Activated T-cell treated with anti-CD3 and anti-CD28 coated beads, Interleukin-2, amount 50 U/mL, for 72 hours (primary cell): Measurements from ENCODE around the gene AGBL4. TPM values are rescaled to one million over a fixed set of nuclear protein-coding genes. Genes with fewer than 3 reads are reported as not detected.

Experiments used
- ATAC-seq, 2 donors: fragments of 150-1000 bp; cut with Tn5 transposase; replicated peaks in 1 of 2; 2 replicates each; pipeline ENCODE4 v1.10.0; 2021; ENCODE audit warnings: moderate library complexity in 2 of 2, mild to moderate bottlenecking in 1 of 2
- DNase-seq, 2 donors: peaks; one replicate each; pipeline ENCODE4 v3.0.0; 2021 to 2022; ENCODE audit warnings: mixed read lengths in 1 of 2
- H3K27ac Mint-ChIP-seq: one replicate; pipeline ENCODE4 v1.8.0; 2022; ENCODE audit warnings: mild to moderate bottlenecking, moderate library complexity, mixed read lengths
- H3K27me3 Mint-ChIP-seq: one replicate; pipeline ENCODE4 v1.8.0; 2022; ENCODE audit warnings: low read depth, mixed read lengths
- H3K36me3 Mint-ChIP-seq, 2 donors: one replicate each; pipeline ENCODE4 v1.8.0; 2022; ENCODE audit warnings: mixed read lengths in 2 of 2, mild to moderate bottlenecking in 1 of 2; ENCODE audit not compliant: insufficient read depth in 2 of 2
- H3K4me1 Mint-ChIP-seq: one replicate; pipeline ENCODE4 v1.8.0; 2022; ENCODE audit warnings: low read depth, mixed read lengths
- H3K4me3 Mint-ChIP-seq, 2 donors: one replicate each; pipeline ENCODE4 v1.8.0; 2022; ENCODE audit warnings: mild to moderate bottlenecking in 2 of 2, mixed read lengths in 2 of 2, moderate library complexity in 2 of 2
- H3K9me3 Mint-ChIP-seq, 2 donors: one replicate each; pipeline ENCODE4 v1.8.0; 2022; ENCODE audit warnings: mixed read lengths in 2 of 2
- total RNA-seq, 2 donors: library from RNA; stranded (reverse); gene quantifications; one replicate each; pipeline ENCODE4 v1.2.3, GENCODE V29; 2022

AGBL4 gene
- total RNA-seq, 2 donors from 2014 or later: not detected

- peaks cover 7% of the 10 kb centered on the region for H3K27me3 Mint-ChIP-seq
- H3K27ac Mint-ChIP-seq: no peak overlapping the region
- ATAC-seq: no peak
- no peaks in the 10 kb centered on the region for H3K4me1 Mint-ChIP-seq
- H3K9me3 Mint-ChIP-seq: no peaks in the 10 kb centered on the region
- no peak for DNase-seq
- no peak overlapping the region for H3K4me3 Mint-ChIP-seq
- H3K36me3 Mint-ChIP-seq: no peaks in the 10 kb centered on the region
These were observed 1078.9 kb downstream of the AGBL4 start for GRCh38 chr1:48944811-48945210.

GRCh38 chr1:48943826-48944225 lies 1079.9 kb downstream of the AGBL4 start:
- H3K36me3 Mint-ChIP-seq: no peaks in the 10 kb centered on the region
- DNase-seq (no peak), ATAC-seq (no peak)
- H3K9me3 Mint-ChIP-seq: no peaks in the 10 kb centered on the region
- no peak overlapping the region for H3K4me3 Mint-ChIP-seq
- H3K4me1 Mint-ChIP-seq: no peaks in the 10 kb centered on the region
- peaks cover 7% of the 10 kb centered on the region for H3K27me3 Mint-ChIP-seq
- H3K27ac Mint-ChIP-seq: no peak overlapping the region

- peaks cover 4% of the 10 kb centered on the region for H3K27me3 Mint-ChIP-seq
- H3K36me3 Mint-ChIP-seq: no peaks in the 10 kb centered on the region
- H3K4me3 Mint-ChIP-seq: no peak overlapping the region
- no peaks in the 10 kb centered on the region for H3K9me3 Mint-ChIP-seq
- ATAC-seq (no peak), DNase-seq (no peak)
- H3K27ac Mint-ChIP-seq: no peak overlapping the region
- no peaks in the 10 kb centered on the region for H3K4me1 Mint-ChIP-seq
These were observed 1080.4 kb downstream of the AGBL4 start for GRCh38 chr1:48943393-48943792.

GRCh38 chr1:48940962-48941732 lies 1082.6 kb downstream of the AGBL4 start:
- DNase-seq: no peak
- H3K9me3 Mint-ChIP-seq: no peaks in the 10 kb centered on the region
- H3K4me3 Mint-ChIP-seq: no peak overlapping the region
- no peak overlapping the region for H3K27ac Mint-ChIP-seq
- no peaks in the 10 kb centered on the region for H3K36me3 Mint-ChIP-seq
- no peaks in the 10 kb centered on the region for H3K4me1 Mint-ChIP-seq
- no peak for ATAC-seq
- no peaks in the 10 kb centered on the region for H3K27me3 Mint-ChIP-seq

- ATAC-seq (no peak), DNase-seq (no peak)
- no peak overlapping the region for H3K4me3 Mint-ChIP-seq
- H3K36me3 Mint-ChIP-seq: no peaks in the 10 kb centered on the region
- H3K27ac Mint-ChIP-seq: no peak overlapping the region
- no peaks in the 10 kb centered on the region for H3K4me1 Mint-ChIP-seq
- H3K9me3 Mint-ChIP-seq: no peaks in the 10 kb centered on the region
- H3K27me3 Mint-ChIP-seq: no peaks in the 10 kb centered on the region
These were observed 1083.4 kb downstream of the AGBL4 start for GRCh38 chr1:48940354-48940753.

GRCh38 chr1:48939828-48940227 lies 1083.9 kb downstream of the AGBL4 start:
- ATAC-seq (no peak), DNase-seq (no peak)
- Mint-ChIP-seq H3K27me3 (no peaks in the 10 kb centered on the region), H3K36me3 (no peaks in the 10 kb centered on the region), H3K4me3 (no peak overlapping the region), H3K27ac (no peak overlapping the region), H3K4me1 (no peaks in the 10 kb centered on the region), H3K9me3 (no peaks in the 10 kb centered on the region)

GRCh38 chr1:48939042-48939441 lies 1084.7 kb downstream of the AGBL4 start:
- H3K36me3 Mint-ChIP-seq: no peaks in the 10 kb centered on the region
- DNase-seq (no peak), ATAC-seq (no peak)
- H3K4me1 Mint-ChIP-seq: no peaks in the 10 kb centered on the region
- no peak overlapping the region for H3K4me3 Mint-ChIP-seq
- no peaks in the 10 kb centered on the region for H3K9me3 Mint-ChIP-seq
- no peak overlapping the region for H3K27ac Mint-ChIP-seq
- H3K27me3 Mint-ChIP-seq: no peaks in the 10 kb centered on the region

GRCh38 chr1:48937732-48938131 lies 1086.0 kb downstream of the AGBL4 start:
- Mint-ChIP-seq H3K9me3 (no peaks in the 10 kb centered on the region), H3K36me3 (no peaks in the 10 kb centered on the region), H3K4me1 (no peaks in the 10 kb centered on the region), H3K4me3 (no peak overlapping the region), H3K27ac (no peak overlapping the region), H3K27me3 (no peaks in the 10 kb centered on the region)
- no peak for ATAC-seq
- DNase-seq: no peak

- DNase-seq (no peak), ATAC-seq (no peak)
- Mint-ChIP-seq H3K9me3 (no peaks in the 10 kb centered on the region), H3K4me1 (no peaks in the 10 kb centered on the region), H3K36me3 (no peaks in the 10 kb centered on the region), H3K27ac (no peak overlapping the region), H3K4me3 (no peak overlapping the region), H3K27me3 (no peaks in the 10 kb centered on the region)
These were observed 1087.3 kb downstream of the AGBL4 start for GRCh38 chr1:48936436-48936835.

- ATAC-seq (no peak), DNase-seq (no peak)
- Mint-ChIP-seq H3K27me3 (no peaks in the 10 kb centered on the region), H3K4me3 (no peak overlapping the region), H3K4me1 (no peaks in the 10 kb centered on the region), H3K27ac (no peak overlapping the region), H3K9me3 (no peaks in the 10 kb centered on the region), H3K36me3 (no peaks in the 10 kb centered on the region)
These were observed 1091.4 kb downstream of the AGBL4 start for GRCh38 chr1:48932366-48932765.

GRCh38 chr1:48931506-48932192 lies 1092.1 kb downstream of the AGBL4 start:
- no peak for DNase-seq
- Mint-ChIP-seq H3K36me3 (no peaks in the 10 kb centered on the region), H3K27ac (no peak overlapping the region), H3K4me3 (no peak overlapping the region), H3K9me3 (peaks cover 0 to 3% of the 10 kb centered on the region in 2 donors), H3K4me1 (no peaks in the 10 kb centered on the region), H3K27me3 (no peaks in the 10 kb centered on the region)
- no peak for ATAC-seq

- Mint-ChIP-seq H3K27ac (no peak overlapping the region), H3K4me1 (no peaks in the 10 kb centered on the region), H3K4me3 (no peak overlapping the region), H3K27me3 (no peaks in the 10 kb centered on the region), H3K36me3 (no peaks in the 10 kb centered on the region), H3K9me3 (peaks cover 0 to 3% of the 10 kb centered on the region in 2 donors)
- DNase-seq: no peak
- ATAC-seq: no peak
These were observed 1093.7 kb downstream of the AGBL4 start for GRCh38 chr1:48930011-48930410.

- DNase-seq (no peak), ATAC-seq (no peak)
- Mint-ChIP-seq H3K27me3 (no peaks in the 10 kb centered on the region), H3K27ac (no peak overlapping the region), H3K4me1 (no peaks in the 10 kb centered on the region), H3K4me3 (no peak overlapping the region), H3K36me3 (no peaks in the 10 kb centered on the region), H3K9me3 (peaks cover 0 to 3% of the 10 kb centered on the region in 2 donors)
These were observed 1099.7 kb downstream of the AGBL4 start for GRCh38 chr1:48924099-48924498.

- ATAC-seq (no peak), DNase-seq (no peak)
- no peak overlapping the region for H3K27ac Mint-ChIP-seq
- H3K4me3 Mint-ChIP-seq: no peak overlapping the region
- no peaks in the 10 kb centered on the region for H3K27me3 Mint-ChIP-seq
- H3K36me3 Mint-ChIP-seq: no peaks in the 10 kb centered on the region
- H3K9me3 Mint-ChIP-seq: peaks cover 0 to 3% of the 10 kb centered on the region in 2 donors
- H3K4me1 Mint-ChIP-seq: no peaks in the 10 kb centered on the region
These were observed 1100.6 kb downstream of the AGBL4 start for GRCh38 chr1:48923116-48923515.
